ENCODE data around the gene GC. TPM values are rescaled to one million over a fixed set of nuclear protein-coding genes. Genes with fewer than 3 reads are reported as not detected.

Gene GC
- total RNA-seq, 1 experiment from 2014 or later, result not detected

GRCh38 chr4:71832049-71832448 is 48.2 kb upstream of the GC start:
- no peak overlapping the region for H4K8ac ChIP-seq (replicated peaks; ENCODE audit: insufficient read length, low read depth, low read length)
- no peak overlapping the region for H3K27ac ChIP-seq (ENCODE audit: insufficient read length, low read depth, low read length)
- H3K4me2 ChIP-seq (ENCODE audit: insufficient read depth, insufficient read length, low read length), result no peak overlapping the region
- Mint-ChIP-seq H3K27me3 (ENCODE audit: low read depth) (no peaks in the 10 kb centered on the region), H3K9me3 (no peaks in the 10 kb centered on the region; a peak in 1 of 5 replicates), H3K36me3 (ENCODE audit: insufficient read depth in 1 of 3, low read depth in 3 of 3) (peaks cover 0 to 8% (median 7%) of the 10 kb centered on the region in 3 experiments; a peak in 5 of 7 replicates), H3K4me1 (peaks cover 45 to 52% of the 10 kb centered on the region in 2 experiments), H3K4me3 (no peak overlapping the region), H3K27ac (peak overlapping the region in 2 of 3 experiments; percentile 48 to 50; a peak in 2 of 7 replicates)
- no peak for TF ChIP-seq CTCF (conservative IDR thresholded peaks at IDR 0.05)
- H3K23me2 ChIP-seq (ENCODE audit: insufficient read length, low read depth, low read length, poor library complexity, severe bottlenecking), result no peaks in the 10 kb centered on the region
- H3K27me3 ChIP-seq (ENCODE audit: insufficient read depth, low read length), result no peaks in the 10 kb centered on the region
- H3K9ac ChIP-seq (ENCODE audit: extremely low read depth, insufficient read length, low read length), result no peak overlapping the region
- no peak overlapping the region for H3K4ac ChIP-seq (ENCODE audit: low read depth, low read length)
- H3K4me1 ChIP-seq (ENCODE audit: insufficient read depth, low read length), result peaks cover 3% of the 10 kb centered on the region; the same call in 1 of the 2 replicates
- H4K91ac ChIP-seq (ENCODE audit: insufficient read length, low read depth, low read length), result no peak overlapping the region
- DNase-seq, result no peak
- no peak overlapping the region for H3T11ph ChIP-seq (ENCODE audit: low read length)
- no CpG with 5 or more reads among the region's 3 CpGs for WGBS (ENCODE audit: extremely low coverage, insufficient read length, low lambda C conversion rate)
- no peak overlapping the region for H3K14ac ChIP-seq (ENCODE audit: insufficient read depth, low read length)
- no peak overlapping the region for H4K5ac ChIP-seq (ENCODE audit: insufficient read length, low read depth, low read length)
- H2BK12ac ChIP-seq (ENCODE audit: insufficient read length, low read depth, low read length), result no peak overlapping the region
- H2AFZ ChIP-seq (ENCODE audit: low read length), result no peak overlapping the region
- H2BK15ac ChIP-seq (ENCODE audit: low read depth, low read length), result no peak overlapping the region
- no peak overlapping the region for H3K18ac ChIP-seq (ENCODE audit: insufficient read length, low read depth, low read length)
- H2BK20ac ChIP-seq (ENCODE audit: low read depth, low read length, poor library complexity, severe bottlenecking), result no peak overlapping the region
- H2BK5ac ChIP-seq (ENCODE audit: insufficient read length, low read length), result no peak overlapping the region
- no peaks in the 10 kb centered on the region for H3K79me2 ChIP-seq (ENCODE audit: insufficient read depth, low read length)
- no peak overlapping the region for H3K23ac ChIP-seq (ENCODE audit: insufficient read length, low read depth, low read length)
- no peak overlapping the region for H2AK5ac ChIP-seq (ENCODE audit: insufficient read length, low read length)
- no peaks in the 10 kb centered on the region for H3K79me1 ChIP-seq (ENCODE audit: insufficient read depth, low read depth, low read length, poor library complexity, severe bottlenecking)
- no peaks in the 10 kb centered on the region for H4K20me1 ChIP-seq (ENCODE audit: control insufficient read depth, insufficient read depth, insufficient read length)
- no peak overlapping the region for H2BK120ac ChIP-seq (ENCODE audit: low read depth, low read length, poor library complexity, severe bottlenecking)
- H3K56ac ChIP-seq (ENCODE audit: insufficient read length, low read depth, low read length), result no peak overlapping the region
- no peaks in the 10 kb centered on the region for H3K9me3 ChIP-seq (ENCODE audit: control insufficient read depth, low read depth, low read length)
